NCI-H2029 (cell line): ENCODE measurements around the gene GSDME.

ENCODE experiments used
- DNase-seq: peaks from one replicate; lab custom pipeline; 2025; lab: John Stamatoyannopoulos, UW

Gene GSDME

GRCh38 chr7:24704311-24704710 is 53.0 kb downstream of the GSDME start:
- DNase-seq = no peak

- no peak for DNase-seq
These were observed 54.0 kb downstream of the GSDME start for GRCh38 chr7:24703296-24703695.

- DNase-seq = no peak
These were observed 54.5 kb downstream of the GSDME start for GRCh38 chr7:24702755-24703154.

GRCh38 chr7:24701261-24702235 is 55.7 kb downstream of the GSDME start:
- peak; percentile 12 for DNase-seq

GRCh38 chr7:24700521-24701260 is 56.6 kb downstream of the GSDME start:
- no peak for DNase-seq

GRCh38 chr7:24698531-24699266 is 58.6 kb downstream of the GSDME start:
- no peak for DNase-seq

- DNase-seq = no peak
These were observed 59.8 kb downstream of the GSDME start for GRCh38 chr7:24697416-24697815.

GRCh38 chr7:24692592-24692991 is 64.7 kb downstream of the GSDME start:
- no peak for DNase-seq

GRCh38 chr7:24690251-24690650 is 67.0 kb downstream of the GSDME start:
- no peak for DNase-seq

GRCh38 chr7:24685708-24686107 is 71.6 kb downstream of the GSDME start:
- DNase-seq = no peak

- no peak for DNase-seq
These were observed 86.5 kb downstream of the GSDME start for GRCh38 chr7:24670782-24671181.

- DNase-seq = no peak
These were observed 87.2 kb downstream of the GSDME start for GRCh38 chr7:24669971-24670591.

- no peak for DNase-seq
These were observed 88.2 kb downstream of the GSDME start for GRCh38 chr7:24668927-24669635.

GRCh38 chr7:24665564-24666294 is 91.5 kb downstream of the GSDME start:
- DNase-seq = peak; percentile 7

GRCh38 chr7:24660546-24660945 is 96.7 kb downstream of the GSDME start:
- DNase-seq = no peak

GRCh38 chr7:24659505-24659904 is 97.8 kb downstream of the GSDME start:
- DNase-seq = no peak

GRCh38 chr7:24657980-24658379 is 99.3 kb downstream of the GSDME start:
- DNase-seq = no peak

GRCh38 chr7:24656608-24657007 is 100.7 kb downstream of the GSDME start:
- no peak for DNase-seq

GRCh38 chr7:24654305-24654704 is 103.0 kb downstream of the GSDME start:
- no peak for DNase-seq

- no peak for DNase-seq
These were observed 103.8 kb downstream of the GSDME start for GRCh38 chr7:24653316-24654085.
